NOMO-1 treated with dmso at 0.1 percent for 144 hours (cell line): ENCODE data around the gene MAP7D3.
"Not testable (repeated sequence)": the region's sequence is repeated elsewhere in the genome, so short reads cannot be mapped to it uniquely, and the experiment has no call there.

Experiments used
- DNase-seq: peaks from one replicate; lab custom pipeline; 2025; ENCODE audit not compliant: unreplicated experiment; lab: John Stamatoyannopoulos, UW

MAP7D3 gene, protein sequence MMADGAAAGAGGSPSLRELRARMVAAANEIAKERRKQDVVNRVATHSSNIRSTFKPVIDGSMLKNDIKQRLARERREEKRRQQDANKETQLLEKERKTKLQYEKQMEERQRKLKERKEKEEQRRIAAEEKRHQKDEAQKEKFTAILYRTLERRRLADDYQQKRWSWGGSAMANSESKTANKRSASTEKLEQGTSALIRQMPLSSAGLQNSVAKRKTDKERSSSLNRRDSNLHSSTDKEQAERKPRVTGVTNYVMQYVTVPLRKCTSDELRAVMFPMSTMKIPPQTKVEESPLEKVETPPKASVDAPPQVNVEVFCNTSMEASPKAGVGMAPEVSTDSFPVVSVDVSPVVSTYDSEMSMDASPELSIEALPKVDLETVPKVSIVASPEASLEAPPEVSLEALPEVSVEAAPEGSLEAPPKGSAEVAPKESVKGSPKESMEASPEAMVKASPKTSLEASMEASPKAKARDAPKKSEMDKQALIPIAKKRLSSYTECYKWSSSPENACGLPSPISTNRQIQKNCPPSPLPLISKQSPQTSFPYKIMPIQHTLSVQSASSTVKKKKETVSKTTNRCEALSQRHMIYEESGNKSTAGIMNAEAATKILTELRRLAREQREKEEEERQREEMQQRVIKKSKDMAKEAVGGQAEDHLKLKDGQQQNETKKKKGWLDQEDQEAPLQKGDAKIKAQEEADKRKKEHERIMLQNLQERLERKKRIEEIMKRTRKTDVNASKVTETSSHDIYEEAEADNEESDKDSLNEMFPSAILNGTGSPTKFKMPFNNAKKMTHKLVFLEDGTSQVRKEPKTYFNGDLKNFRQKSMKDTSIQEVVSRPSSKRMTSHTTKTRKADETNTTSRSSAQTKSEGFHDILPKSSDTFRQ

DNA sequence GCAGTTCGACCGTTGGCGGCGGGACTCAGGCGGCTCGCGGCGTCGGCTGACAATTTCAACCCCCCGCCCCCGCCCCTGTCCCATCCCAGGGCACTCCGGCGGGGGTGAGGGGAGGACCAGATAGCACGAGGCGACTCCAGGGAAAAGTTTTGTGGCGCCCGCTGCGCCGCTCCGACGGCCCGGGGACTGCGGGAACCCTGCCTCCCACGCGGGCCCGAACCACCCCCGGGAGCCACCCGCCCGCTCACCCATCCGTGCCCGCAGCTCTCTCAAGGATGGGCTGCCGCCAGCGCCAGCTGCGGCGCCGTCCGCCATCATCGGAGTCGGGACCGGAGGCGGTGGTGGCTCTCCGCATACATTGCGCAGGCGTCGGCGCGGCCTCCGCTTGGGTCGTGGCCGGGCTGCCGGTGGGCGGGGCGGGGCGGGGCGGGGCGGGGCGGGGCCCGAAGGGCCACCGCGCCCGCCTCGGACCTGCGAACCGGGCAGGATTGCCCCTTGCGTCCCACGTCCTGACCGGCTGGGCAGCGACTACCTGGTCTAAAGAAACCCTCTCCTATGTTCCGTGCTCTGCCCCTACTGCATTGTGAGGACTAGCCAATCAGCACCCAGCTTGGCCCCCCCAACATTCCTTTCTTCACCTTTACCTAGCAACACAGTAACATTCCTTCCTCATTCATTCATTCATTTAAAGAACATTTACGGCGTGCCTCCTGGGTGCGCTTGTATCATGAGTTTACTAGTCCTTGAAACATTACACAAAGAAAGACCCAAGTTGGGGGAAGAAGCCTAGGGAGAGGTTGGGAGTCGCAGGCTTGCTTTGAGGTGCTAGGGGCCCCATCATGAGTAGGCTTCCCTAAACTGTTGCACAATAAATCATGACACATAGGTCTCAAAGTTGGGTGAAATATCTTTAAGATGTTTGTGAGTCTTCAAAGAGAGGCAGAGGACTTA, at the start of gene MAP7D3:
Gene MAP7D3, minus strand, starts transcription at position 360 of the 951 bp plus-strand sequence. Its CDS starts 42 bp downstream, at position 318.
- DNase-seq, result no peak

DNA sequence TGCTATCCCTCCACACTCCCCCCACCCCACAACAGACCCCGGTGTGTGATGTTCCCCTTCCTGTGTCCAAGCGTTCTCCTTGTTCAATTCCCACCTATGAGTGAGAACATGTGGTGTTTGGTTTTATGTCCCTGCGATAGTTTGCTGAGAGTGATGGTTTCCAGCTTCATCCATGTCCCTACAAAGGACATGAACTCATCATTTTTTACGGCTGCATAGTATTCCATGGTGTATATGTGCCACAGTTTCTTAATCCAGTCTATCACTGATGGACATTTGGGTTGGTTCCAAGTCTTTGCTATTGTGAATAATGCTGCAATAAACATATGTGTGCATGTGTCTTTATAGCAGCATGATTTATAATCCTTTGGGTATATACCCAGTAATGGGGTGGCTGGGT, 49.5 kb upstream of the MAP7D3 start, which contains the start of gene ADGRG4:
Gene ADGRG4, plus strand, starts transcription at position 243 of the 400 bp plus-strand sequence. CDS start 7,815 bp downstream, outside the sequence.
- DNase-seq, result not testable (repeated sequence)

DNA sequence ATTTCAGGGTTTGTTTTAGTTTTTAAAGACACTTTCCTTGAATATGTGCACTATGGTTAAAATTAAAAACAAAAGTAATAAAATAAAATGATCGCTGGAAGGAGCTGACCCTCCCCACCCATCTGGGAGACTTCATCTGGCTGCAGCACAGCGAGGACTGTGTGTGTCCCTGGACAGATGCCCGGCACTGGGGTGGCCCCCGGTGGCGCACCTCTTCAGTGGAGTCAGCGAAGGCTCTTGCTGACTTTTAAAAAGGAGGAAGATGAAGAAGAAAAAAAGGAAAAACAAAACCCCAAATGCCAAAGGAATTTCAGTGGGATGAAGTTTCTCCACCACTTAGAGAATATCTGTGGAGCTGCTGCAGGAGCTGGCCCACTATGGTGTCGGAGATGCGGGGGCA, 44.2 kb upstream of the MAP7D3 start:
- no peak for DNase-seq

DNA sequence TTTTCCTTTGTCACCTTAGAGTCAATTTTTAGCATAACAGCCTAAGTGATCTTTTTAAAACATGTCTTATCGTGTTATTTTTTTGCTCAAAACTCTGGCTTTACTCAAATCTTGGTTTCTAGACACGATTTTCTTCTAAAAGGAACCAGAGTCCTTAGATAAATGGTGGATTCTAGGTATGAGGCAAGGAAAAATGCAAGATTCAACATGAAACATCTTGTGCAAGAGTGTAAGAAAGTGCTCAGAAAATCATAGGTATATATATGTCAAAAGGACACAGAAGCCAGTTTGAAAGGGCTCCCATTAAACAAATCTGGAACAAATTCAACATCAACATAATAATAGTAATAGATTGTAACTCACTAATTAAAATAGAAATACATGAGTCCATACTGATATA, 41.5 kb upstream of the MAP7D3 start:
- DNase-seq, result no peak

DNA sequence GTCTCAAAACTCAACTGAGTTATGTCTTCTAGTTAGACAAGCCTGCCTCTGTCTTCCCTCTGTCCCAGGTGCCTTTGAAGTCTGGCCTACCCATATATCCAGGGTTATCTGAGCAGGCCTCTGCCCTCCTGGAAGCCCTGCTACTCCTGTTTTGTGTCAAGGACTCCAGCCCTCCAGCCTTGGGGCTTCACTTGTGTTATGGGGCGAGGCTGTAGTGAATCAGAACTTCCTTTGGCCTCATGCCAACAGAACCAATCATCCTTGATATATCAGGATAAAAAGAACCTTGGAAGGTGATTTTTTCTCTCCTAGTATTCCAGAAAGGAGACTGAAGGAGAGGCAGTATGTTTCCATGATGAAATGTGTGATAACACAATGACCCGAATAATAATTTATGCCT, 40.6 kb upstream of the MAP7D3 start:
- DNase-seq, result no peak

DNA sequence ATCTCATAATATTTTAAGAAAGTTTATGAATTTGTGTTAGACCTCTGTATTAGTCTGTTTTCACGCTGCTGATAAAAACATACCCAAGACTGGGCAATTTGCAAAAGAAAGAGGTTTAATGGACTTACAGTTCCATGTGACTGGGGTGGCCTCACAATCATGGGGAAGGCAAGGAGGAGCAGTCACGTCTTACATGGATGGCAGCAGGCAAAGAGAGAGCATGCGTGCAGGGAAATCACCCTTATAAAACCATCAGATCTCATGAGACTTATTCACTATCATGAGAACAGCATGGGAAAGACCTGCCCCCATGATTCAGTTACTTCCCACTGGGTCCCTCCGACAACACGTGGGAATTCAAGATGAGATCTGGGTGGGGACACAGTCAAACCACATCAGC, 35.2 kb upstream of the MAP7D3 start:
- not testable (repeated sequence) for DNase-seq

DNA sequence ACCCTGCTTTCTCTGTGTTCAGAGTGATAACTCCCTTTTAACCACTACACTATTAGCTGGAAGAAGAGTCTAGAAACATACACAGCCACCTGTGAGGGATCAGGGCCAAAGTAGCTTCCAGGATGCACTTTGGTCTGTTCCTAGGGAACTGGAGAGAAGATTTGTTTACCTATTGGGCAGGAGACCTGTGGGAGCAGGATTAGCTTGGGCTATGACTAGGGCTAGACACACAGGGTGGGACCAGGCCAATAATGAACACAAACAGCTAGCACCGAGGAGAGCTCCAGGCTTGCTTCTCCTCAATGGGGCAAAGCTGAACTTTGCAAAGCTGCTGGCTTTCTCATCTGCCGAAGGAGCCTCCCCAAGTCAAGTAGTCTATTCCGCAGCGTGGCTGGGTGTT, 24.4 kb upstream of the MAP7D3 start:
- DNase-seq, result no peak

DNA sequence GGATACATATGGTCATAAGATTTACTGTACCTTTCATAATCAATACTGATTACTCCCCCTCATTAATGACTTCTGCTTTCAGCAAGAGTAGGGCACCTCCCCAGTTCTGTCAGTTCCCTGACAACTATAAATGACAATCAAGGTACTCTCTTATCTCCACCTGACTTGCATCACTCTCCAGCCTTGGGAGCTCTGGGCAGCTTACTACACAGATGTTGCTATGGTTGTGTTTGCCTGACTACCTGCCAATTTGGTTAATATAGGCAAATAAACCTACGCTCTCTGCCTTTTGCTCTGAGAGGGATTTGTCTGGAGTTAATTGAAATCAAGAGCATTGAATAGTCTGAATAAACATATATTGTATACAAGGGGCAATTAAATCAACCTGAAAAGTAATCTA, 22.8 kb upstream of the MAP7D3 start:
- no peak for DNase-seq

DNA sequence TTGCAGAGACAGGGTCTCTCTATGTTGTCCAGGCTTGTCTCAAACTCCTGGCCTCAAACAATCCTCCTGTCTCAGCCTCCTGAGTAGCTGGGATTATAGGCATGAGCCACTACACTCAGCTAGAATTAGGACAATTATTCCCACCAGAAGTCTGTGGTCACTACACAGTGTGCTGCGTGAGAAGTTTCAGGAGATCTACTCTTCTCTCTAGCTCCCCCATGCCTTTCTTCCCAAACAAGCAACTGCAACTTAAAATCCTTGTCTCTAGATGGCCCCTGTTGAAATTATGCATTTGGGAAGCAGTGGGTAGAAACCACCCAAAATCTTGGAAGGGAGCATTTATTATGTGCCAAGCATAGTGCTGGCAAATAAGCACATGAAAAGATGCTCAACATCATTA, 21.1 kb upstream of the MAP7D3 start:
- DNase-seq, result no peak

DNA sequence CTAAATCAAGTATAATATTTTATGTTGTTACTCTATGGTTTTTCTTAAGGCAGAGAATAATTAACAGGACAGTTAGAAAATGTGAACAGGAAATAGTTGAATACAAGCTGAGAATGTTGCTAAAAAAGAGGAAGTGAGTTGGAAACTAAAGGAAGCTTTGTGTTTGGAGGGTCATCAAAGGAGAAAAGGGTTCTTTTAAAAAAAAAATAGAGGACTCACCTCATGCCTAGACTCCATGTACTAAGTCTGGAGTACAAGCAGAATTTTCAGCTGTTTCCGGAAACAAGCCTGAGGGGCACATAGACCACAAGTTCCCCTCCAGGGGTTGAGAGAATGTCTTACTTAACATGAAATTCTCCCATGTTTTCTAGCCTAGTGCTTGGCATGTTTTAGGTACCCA, 20.1 kb upstream of the MAP7D3 start:
- DNase-seq, result peak; percentile 54

DNA sequence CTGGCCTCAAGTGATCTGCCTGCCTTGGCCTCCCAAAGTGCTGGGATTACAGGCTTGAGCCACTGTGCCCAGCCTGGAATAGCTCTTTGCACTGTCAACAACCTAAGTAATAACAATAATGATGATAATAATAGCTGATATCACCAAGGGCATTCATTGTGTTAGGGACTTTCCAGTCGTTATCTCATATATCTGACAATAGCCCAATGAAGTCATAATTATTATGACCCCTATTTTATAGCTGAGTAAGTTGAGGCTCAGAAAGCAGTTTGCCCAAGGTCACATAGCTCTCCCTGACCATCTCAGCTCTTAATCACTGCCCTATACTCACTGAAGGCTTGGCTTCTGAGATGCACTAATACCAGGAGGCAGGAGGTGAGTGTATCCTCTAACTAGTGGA, 18.7 kb upstream of the MAP7D3 start:
- DNase-seq, result no peak

DNA sequence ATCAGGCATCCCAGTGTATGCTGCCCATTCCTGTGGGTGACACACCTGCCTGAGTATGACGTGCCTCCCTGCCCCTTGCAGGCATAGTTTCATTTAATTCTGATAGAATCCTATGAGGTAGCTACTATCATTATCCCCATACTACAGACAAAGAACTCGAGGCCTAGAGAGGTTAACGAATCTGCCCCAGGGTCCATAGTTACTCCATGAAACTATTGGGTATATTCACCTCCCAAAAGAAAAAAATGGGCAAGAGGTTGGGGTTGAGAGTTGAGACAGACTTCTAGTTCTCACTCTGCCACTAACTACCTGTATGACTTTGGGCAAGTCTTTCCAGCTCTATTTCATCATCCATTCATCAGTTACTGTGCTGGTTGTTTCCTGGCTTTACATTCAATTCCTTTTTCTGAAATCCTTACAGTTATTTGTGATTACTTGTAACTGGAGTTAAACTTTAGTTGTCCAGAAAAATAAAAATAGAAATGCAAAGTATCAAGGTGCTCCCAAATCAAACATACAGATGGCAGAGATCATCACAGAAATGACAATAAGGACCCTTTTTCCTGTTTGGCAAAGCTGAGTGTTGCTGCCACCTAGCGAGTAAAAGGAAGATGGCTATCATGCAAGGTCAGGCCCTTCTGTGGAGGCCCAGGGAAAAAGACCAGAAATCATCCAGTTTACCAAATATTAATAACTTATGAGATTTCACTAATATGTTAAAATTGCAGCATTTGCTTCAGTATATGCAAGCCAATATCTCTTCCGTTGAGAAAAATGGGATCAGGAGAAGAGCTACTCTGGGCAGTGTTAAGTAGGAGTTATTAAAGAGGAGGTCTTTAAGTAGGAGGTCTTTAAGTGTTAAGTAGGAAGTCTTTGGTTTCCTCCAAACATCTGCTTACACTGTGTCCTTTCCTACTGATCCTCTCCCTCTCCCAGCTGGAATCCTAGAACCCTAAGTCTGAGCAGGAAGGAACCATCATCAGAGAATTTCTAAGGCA, 17.1 kb upstream of the MAP7D3 start:
- DNase-seq, result peak; percentile 10

DNA sequence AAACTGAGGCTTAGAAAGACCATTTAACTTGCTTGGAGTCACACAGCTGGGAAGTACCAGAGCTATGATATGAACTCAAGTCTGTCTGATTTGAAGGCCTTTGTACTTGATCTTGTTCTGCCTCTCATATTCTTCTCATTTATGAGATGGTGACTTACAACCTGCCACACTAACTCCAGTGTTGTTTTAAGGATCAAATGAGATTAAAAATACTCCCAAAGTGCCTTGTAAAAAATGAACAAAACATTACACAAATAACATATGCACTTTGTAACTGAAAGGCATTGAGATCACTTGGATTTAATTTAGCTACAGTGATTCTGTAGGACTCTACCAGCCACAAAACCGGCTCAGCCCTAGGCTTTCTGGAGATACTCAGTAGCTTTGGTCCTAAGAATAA, 15.6 kb upstream of the MAP7D3 start:
- no peak for DNase-seq

DNA sequence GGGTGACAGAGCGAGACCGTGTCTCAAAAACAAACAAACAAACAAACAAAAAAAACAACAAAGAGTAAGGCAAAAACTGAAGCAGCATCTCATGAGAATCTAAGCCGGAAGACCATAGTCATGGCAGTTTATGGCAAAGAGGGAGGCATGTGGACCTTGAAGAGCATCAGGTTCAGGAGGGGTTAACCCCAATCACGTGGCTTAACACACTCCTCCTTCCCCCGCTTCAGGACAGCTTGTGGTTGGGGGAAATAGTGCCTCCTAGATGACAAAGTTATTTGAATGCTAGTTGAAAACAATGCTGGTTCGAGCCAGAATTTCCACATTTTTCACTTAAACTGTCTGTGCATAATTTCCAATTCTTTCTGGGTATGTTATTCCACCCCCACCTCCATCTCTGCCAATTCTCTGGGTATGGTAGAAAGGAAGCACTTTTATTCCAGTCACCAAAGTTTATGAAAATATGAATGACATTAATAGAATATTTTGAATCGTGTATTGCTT, 11.7 kb upstream of the MAP7D3 start:
- no peak for DNase-seq

DNA sequence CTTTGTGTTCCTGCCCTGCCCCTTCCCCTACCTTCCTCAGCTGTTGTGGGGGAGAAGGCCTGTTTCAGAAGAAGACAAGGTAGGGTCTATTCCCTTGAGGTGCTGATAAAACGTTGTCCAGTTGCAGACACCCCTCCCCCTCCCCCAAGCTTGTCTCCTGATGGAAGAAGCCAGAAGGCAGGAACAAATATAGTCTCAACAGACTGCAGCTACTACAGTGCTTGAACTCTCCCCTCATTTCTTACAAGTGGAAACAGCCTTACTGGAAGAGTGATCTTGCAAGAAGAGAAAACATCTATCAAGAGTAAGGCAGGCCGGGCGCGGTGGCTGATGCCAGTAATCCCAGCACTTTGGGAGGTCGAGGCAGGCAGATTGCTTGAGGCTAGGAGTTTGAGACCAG, 11.0 kb upstream of the MAP7D3 start:
- no peak for DNase-seq

DNA sequence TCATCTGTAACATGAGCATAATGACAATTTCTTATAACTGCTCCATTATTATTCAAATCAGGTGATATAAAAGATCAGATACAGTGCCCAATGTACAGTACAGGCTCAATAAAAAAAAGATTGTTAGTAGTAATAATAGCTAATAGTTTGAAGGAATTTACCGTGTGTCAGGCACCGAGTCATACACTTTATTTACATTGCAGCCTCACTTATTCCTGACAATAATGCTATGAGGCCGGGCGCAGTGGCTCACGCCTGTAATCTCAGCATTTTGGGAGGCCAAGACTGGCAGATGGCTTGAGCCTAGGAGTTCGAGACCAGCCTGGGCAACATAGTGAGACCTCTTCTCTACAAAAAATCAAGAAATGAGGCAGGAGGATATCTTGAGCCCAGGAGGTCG, 10.1 kb upstream of the MAP7D3 start:
- no peak for DNase-seq

DNA sequence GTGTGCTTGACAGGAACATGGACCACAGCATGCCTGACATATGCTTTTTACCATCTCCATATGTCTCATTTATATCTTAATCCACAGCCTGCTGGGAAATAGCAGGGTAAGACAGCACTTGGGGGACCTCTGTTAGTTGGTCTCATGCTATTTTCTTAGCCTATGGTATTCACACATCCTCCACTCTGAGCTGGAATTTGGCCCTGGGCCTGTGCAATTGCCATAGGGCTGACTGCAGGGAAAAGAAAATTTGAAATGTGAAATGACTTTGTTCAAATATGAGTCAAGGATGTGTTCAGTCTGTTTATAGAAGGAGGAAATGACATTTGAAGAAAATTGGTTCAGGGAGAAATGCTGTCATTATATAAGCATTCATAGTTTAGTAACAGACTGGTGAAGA, 9.6 kb upstream of the MAP7D3 start:
- no peak for DNase-seq

DNA sequence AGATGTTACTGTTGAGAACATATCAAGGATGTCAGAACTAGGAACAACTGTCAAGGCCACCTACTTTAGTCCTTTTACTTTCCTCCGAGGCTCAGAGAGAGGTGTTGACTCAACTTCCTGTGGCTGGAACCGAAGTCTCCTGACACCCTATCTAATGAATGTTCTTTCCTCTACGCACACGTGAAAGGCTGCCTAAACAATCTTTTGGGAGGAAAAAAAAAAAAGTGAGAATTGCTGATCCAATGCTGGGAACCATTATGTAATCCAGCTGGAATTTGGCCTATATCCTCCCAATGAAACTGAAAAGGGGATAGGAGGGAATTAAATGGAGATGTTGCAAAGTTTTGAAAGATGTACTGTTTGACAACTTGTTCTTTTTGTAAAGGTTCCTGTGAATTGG, 8.3 kb upstream of the MAP7D3 start:
- no peak for DNase-seq

DNA sequence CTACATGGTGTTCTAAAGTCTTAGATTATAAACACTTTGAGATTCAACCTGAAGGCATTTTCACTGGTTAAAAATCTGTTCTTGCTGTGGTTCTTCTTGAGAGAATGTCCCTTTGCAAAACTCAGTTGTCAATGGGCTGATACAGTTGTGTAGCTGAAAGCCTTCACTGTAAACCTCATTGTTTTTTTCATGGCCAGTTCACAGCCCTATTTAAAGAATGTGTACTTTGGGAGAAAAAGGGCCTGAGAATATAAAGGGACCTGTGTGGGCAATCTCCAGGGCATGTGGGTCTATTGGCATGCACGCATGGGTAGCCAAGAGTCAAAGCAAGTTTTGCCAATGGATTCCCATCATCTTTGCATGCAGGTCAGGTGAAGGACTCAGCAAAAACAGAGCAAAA, 7.8 kb upstream of the MAP7D3 start:
- DNase-seq, result no peak

DNA sequence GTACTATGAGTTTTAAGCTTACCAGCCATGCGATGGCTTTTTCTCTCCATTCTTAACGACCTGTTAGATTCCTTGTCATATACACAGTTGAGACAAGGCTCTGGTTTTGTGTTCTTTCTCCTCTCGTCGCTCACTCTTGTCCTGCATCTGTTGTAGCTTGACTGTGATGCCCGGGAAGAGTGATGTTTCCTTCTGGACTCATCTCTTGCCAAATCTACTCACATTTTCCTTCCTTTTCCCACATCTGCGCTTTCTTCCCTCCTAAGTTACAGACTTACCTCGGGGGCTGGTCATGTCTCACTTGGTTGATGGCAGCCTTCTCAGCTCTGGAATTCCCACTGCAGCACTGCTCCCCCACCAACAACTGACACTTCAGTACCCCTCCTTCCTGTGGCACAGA, 4.8 kb upstream of the MAP7D3 start:
- DNase-seq, result no peak
